Activated CD8-positive, alpha-beta memory T cell treated with anti-CD3 and anti-CD28 coated beads, Interleukin-2, amount 50 U/mL, for 24 hours (primary cell): Measurements from ENCODE around the gene PPM1F.
"Not testable (repeated sequence)": the region's sequence is repeated elsewhere in the genome, so short reads cannot be mapped to it uniquely, and the experiment has no call there.

Experiments
- DNase-seq: peaks from one replicate; pipeline ENCODE4 v3.0.0-alpha.2; 2020; ENCODE audit errors: extremely low read depth

PPM1F gene

DNA sequence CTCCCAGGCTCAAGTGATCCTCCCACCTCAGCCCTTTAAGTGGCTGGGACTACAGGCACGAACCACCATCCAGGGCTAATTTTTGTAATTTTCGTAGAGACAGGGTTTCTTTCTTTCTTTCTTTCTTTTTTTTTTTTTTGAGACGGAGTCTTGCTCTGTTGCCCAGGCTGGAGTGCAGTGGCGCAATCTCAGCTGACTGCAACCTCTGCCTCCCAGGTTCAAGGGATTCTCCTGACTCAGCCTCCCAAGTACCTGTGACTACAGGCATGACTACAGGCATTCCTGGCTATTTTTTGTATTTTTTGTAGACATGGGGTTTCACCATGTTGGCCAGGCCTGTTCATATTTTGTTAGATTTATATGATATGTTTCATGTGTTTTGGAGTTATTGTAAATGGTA lies 56.4 kb downstream of the PPM1F start:
- not testable (repeated sequence) for DNase-seq

DNA sequence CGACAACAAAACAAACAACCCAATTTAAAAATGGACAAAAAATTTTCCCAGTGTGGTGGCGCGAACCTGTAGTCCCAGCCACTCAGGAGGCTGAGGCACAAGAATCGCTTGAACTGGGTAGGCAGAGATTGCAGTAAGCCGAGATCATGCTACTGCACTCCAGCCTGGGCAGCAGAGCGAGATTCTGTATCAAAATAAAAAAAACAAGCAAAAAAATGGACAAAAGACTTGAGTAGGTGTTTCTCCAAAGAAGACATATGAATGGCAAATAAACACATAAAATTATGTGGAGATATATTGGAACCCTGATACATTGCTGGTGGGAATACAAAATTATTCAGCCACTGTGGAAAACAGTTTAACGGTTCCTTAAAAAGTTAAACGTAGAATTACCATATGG lies 57.8 kb downstream of the PPM1F start:
- DNase-seq = no peak

DNA sequence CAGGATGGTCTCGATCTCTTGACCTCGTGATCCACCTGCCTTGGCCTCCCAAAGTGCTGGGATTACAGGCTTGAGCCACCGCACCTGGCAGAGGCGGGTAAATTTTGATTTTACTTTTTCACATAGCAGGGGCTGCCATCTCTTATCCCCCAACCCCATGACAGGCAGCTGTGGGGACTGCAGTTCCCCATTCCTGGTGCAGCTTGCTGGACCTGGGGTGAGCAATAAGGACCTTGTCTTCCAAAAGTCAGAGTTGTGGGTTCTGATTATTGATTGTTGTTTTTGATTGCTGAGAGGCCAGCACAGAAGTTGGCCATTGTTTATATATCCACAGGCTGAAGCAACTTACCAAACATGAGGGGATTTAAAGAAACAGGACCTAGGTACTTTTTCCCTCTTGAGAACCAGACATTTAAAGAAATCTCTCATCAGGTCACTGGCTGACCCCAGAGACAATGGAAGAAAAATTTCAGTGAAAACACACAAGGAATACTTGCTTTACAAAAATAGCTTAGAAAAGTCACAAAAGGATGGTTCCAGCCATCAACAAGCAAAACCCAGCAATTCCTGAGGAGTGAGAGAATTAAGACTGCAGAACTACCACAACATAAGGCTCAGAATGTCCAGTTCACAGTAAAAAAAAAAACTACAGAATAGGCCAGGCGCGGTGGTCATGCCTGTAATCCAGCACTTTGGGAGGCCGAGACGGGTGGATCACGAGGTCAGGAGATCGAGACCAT lies 63.2 kb downstream of the PPM1F start:
- DNase-seq = no peak

DNA sequence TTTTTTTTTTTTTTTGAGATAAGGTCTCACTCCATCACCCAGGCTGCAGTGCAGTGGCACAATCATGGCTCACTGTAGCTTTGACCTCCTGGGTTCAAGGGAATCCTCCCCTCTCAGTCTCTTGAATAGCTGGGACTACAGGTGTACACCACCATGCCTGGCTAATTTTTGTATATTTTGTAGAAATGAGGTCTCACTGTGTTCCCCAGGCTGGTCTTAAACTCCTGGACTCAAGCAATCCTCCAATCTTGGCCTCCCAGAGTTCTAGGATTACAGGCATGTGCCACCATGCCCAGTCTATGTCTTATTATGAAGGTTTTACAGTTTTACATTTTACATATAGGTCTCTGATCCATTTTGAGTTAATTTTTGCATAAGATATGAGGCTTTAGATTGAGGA lies 64.8 kb downstream of the PPM1F start:
- DNase-seq = no peak

DNA sequence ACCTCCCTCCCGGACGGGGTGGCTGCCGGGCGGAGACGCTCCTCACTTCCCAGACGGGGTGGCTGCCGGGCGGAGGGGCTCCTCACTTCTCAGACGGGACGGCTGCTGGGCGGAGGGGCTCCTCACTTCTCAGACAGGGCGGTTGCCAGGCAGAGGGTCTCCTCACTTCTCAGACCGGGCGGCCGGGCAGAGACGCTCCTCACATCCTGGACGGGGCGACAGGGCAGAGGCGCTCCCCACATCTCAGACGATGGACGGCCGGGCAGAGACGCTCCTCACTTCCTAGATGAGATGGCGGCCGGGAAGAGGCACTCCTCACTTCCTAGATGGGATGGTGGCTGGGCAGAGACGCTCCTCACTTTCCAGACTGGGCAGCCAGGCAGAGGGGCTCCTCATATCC lies 68.7 kb downstream of the PPM1F start:
- not testable (repeated sequence) for DNase-seq

DNA sequence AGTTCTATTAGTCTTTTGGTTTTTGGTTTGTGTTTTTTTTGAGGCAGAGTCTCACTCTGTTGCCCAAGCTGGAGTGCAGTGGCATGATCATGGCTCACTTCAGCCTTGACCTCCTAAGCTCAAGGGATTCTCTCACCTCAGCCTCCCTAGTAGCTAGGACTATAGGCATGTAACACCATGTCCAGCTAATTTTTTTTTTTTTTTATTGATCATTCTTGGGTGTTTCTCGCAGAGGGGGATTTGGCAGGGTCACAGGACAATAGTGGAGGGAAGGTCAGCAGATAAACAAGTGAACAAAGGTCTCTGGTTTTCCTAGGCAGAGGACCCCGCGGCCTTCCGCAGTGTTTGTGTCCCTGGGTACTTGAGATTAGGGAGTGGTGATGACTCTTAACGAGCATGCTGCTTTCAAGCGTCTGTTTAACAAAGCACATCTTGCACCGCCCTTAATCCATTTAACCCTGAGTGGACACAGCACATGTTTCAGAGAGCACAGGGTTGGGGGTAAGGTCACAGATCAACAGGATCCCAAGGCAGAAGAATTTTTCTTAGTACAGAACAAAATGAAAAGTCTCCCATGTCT lies 69.8 kb downstream of the PPM1F start:
- not testable (repeated sequence) for DNase-seq

DNA sequence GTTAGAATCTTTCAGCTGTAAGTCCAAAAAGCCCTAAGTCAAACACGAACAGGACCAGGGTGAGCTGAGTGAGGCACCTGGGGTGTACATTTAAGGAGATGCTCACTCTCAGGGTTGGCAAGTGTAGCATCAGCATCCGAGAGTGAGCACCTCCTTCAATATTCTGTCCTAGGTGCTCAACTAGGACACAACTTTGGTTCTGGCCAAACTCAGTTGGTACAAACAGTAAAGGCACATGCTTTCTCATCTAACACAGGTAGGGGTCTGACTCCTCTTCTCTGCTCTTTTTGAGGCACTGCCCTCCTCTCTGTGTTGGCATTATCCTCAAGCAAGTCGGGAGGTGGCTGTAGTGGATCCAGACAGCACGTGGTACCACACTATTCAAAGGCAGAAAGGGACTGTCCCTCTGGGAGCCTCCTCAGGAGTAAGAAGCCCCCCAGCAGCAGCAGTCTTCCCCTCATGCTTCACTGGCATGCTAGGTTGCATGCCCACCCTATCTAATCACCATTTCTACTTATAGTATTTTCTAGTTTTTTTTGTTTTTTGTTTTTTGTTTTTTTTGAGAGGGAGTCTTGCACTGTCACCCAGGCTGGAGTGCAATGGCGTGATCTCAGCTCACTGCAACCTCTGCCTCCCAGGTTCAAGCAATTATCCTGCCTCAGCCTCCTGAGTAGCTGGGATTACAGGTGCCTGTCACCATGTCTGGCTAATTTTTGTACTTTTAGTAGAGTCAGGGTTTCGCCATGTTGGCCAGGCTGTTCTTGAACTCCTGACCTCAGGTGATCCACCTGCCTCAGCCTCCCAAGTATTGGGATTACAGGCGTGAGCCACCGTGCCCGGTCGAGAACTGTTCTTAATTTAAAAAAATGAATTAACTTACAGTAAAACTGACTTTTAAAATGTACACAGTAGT lies 70.6 kb downstream of the PPM1F start:
- no peak for DNase-seq

DNA sequence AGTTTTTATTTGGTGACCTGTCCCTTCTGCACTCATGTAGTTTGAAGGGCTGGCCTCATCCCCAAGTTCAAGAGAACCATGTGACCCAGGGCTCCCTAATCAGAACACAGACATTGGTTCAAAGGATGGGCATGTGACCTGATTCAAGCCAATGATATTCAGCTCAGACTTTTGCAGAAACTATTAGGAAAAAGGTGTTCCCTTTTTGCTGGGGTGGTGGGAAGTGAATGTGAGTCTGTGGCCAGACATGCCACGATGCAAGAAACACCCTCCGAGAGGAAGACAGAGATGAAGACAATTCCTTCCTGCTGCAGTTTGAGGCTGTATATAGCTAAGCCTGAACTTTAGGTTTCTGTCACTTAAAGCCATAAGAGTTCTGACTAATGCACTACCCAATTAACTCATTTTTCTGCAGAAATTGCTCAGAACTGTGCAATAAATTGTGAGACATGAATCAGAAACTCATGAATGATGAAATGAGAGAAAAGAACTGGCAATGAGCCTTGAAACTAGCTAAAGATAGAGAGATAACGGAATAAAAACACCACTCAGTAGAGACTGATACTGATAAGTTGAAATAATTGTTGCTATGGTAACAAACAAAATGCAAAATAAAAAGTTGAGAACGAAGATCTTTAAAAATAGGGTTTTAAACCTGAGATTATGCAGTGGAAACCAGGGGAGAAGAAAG lies 76.0 kb downstream of the PPM1F start:
- DNase-seq = no peak

DNA sequence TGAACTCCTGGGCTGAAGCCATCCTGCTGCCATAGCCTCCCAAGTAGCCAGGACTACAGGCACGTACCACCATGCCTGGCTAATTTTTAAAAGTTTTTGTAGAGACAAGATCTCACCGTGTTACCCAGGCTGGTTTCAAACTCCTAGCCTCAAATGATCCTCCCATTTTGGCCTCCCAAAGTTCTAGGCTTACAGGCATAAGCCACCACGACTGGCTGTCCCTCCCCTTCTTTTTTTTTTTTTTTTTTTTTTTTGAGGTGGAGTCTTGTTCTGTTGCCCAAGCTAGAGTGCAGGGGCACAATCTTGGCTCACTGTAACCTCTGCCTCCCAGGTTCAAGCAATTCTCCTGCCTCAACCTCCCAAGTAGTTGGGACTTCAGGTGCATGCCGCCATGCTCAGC lies 77.7 kb downstream of the PPM1F start:
- DNase-seq = not testable (repeated sequence)

DNA sequence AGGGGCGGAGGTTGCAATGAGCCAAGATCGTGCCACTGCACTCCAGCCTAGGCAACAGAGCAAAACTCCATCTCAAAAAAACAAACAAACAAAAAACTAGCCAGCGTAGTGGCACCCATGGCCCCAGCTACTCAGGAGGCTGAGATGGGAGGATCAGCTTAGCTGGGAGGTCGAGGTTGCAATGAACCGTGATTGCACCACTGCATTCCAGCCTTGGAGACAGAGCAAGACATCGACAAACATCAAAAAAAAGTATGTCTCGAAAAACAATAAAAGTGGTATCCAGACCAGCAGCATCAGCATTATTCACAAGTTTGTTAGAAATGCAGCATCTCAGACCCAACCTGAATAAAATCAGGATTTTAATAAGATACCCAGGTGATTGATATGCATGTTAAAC lies 79.0 kb downstream of the PPM1F start:
- DNase-seq = no peak

DNA sequence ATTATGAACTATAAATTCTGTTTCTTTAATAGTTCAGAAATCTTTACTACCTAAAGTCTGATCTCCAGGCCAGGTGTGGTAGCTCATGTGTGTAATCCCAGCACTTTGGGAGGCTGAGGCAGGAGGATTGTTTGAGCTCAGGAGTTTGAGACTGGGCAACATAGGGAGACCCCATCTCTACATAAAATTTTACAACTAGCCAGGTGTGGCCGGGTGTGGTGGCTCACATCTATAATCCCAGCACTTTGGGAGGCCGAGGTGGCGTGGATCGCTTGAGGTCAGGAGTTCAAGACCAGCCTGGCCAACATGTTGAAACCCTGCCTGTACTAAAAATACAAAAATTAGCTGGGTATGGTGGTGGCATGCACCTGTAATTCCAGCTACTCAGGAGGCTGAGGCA lies 79.9 kb downstream of the PPM1F start:
- not testable (repeated sequence) for DNase-seq
